Measurements from ENCODE around the gene KCNMA1.

KCNMA1 gene

DNA sequence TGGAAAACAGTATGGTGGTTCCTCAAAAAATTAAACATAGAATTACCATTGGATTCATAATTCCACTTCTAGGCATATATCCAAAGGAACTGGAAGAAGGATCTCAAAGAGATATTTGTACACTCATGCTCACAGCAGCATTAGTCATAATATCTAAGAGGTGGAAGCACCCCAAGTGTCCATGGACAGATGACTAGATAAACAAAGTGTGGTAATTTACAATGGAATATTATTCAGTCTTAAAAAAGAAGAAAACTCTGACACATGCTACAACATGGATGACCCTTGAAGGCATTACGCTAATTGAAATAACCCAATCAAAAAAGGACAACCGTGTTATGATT is 594.2 kb downstream of the KCNMA1 start:
- no peak overlapping the region for H3K4me2 ChIP-seq
- no peak overlapping the region for H3K4me3 ChIP-seq (IDR thresholded peaks at IDR 0.05; ENCODE audit: insufficient read depth, low read depth, low read length)
- no peaks in the 10 kb centered on the region for H3K27me3 ChIP-seq (ENCODE audit: insufficient read depth, low read depth)
- H4K20me1 ChIP-seq (ENCODE audit: insufficient read depth) = no peaks in the 10 kb centered on the region
- no peaks in the 10 kb centered on the region for H3K79me2 ChIP-seq (ENCODE audit: insufficient read depth, low read depth)
- H3K36me3 ChIP-seq (ENCODE audit: insufficient read depth) = no peaks in the 10 kb centered on the region
- no peak overlapping the region for H3K27ac ChIP-seq
- H2AFZ ChIP-seq (ENCODE audit: low read depth) = no peak overlapping the region
- H3K9ac ChIP-seq = no peak overlapping the region
- no peaks in the 10 kb centered on the region for H3K4me1 ChIP-seq (ENCODE audit: low read depth, poor library complexity, severe bottlenecking)
- TF ChIP-seq, protein P1, sequence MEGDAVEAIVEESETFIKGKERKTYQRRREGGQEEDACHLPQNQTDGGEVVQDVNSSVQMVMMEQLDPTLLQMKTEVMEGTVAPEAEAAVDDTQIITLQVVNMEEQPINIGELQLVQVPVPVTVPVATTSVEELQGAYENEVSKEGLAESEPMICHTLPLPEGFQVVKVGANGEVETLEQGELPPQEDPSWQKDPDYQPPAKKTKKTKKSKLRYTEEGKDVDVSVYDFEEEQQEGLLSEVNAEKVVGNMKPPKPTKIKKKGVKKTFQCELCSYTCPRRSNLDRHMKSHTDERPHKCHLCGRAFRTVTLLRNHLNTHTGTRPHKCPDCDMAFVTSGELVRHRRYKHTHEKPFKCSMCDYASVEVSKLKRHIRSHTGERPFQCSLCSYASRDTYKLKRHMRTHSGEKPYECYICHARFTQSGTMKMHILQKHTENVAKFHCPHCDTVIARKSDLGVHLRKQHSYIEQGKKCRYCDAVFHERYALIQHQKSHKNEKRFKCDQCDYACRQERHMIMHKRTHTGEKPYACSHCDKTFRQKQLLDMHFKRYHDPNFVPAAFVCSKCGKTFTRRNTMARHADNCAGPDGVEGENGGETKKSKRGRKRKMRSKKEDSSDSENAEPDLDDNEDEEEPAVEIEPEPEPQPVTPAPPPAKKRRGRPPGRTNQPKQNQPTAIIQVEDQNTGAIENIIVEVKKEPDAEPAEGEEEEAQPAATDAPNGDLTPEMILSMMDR (conservative IDR thresholded peaks at IDR 0.05; ENCODE audit: low read depth, low read length) = no peak

DNA sequence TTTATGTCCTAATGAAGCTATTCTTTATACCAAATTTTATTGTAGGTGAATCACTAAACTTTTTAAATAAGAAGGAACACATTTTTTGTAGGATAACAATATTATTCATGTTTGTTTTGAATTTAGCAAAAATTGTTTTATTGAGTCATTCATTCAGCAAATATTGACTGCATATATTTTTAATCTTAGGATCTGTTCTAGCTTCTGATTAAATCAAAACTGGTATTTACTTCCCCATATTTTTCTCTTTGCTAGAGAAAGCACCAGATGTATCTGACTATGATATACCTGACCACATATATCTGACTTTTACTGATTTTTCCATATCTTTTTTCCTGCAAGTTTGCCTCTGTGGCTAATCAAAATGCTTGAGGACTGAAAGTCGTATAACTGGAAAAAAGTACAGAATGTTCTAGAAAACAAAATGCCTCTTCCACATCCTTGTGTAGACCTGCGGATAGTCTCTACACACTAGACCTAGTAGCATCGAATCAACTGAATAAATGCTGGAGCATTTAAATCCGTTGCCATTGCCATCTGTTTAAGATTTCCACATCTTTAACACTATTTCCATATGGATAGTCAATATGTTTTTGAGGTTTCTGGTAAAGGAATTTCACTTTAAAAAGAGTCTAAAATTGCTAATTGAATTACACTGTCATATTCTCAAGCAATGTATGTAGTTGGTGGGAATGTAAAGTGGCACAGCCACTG is 594.7 kb downstream of the KCNMA1 start:
- Histone ChIP-seq H3K27ac (no peak overlapping the region), H3K4me1 (ENCODE audit: low read depth, poor library complexity, severe bottlenecking) (no peaks in the 10 kb centered on the region), H3K4me2 (no peak overlapping the region), H3K4me3 (IDR thresholded peaks at IDR 0.05; ENCODE audit: insufficient read depth, low read depth, low read length) (no peak overlapping the region), H3K9ac (no peak overlapping the region), H2AFZ (ENCODE audit: low read depth) (no peak overlapping the region), H3K79me2 (ENCODE audit: insufficient read depth, low read depth) (no peaks in the 10 kb centered on the region), H3K36me3 (ENCODE audit: insufficient read depth) (no peaks in the 10 kb centered on the region), H3K27me3 (ENCODE audit: insufficient read depth, low read depth) (no peaks in the 10 kb centered on the region), H4K20me1 (ENCODE audit: insufficient read depth) (no peaks in the 10 kb centered on the region)
- TF ChIP-seq, protein P1 (conservative IDR thresholded peaks at IDR 0.05; ENCODE audit: low read depth, low read length) = no peak

DNA sequence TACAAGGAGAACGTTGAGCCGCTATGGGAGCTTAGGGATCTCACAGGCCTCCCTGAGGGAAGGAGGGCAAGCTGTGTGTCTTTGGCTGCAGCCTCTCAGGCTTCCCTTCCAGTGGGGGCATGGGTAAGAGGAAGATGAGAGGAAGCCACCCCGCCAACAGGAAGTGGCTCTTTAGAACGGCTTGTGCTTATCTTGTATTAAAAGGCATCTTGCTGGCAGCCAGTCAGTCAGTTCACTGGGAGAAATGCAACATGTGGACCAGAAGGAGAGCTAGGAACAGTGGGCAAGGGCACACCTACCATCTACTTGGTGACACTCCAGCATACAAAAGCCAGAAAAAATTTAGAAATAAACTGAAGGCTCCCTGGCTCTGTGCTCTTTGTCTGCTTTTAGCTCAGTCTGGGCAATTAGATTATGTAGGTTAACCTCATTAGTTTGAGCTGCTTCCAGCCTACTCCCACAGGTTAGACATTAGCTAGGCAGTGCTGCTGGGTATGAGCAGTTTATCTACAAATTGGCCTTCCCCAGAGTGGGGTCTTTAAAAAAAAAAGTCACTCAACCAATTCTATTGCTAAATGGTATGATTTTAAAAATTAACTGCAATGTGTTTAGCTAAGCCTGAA is 595.9 kb downstream of the KCNMA1 start:
- no peaks in the 10 kb centered on the region for H3K27me3 ChIP-seq (ENCODE audit: insufficient read depth, low read depth)
- H4K20me1 ChIP-seq (ENCODE audit: insufficient read depth) = no peaks in the 10 kb centered on the region
- H3K4me2 ChIP-seq = no peak overlapping the region
- TF ChIP-seq, protein P1 (conservative IDR thresholded peaks at IDR 0.05; ENCODE audit: low read depth, low read length) = no peak
- H3K9ac ChIP-seq = no peak overlapping the region
- H2AFZ ChIP-seq (ENCODE audit: low read depth) = no peak overlapping the region
- no peaks in the 10 kb centered on the region for H3K4me1 ChIP-seq (ENCODE audit: low read depth, poor library complexity, severe bottlenecking)
- no peaks in the 10 kb centered on the region for H3K79me2 ChIP-seq (ENCODE audit: insufficient read depth, low read depth)
- H3K36me3 ChIP-seq (ENCODE audit: insufficient read depth) = no peaks in the 10 kb centered on the region
- H3K4me3 ChIP-seq (IDR thresholded peaks at IDR 0.05; ENCODE audit: insufficient read depth, low read depth, low read length) = no peak overlapping the region
- H3K27ac ChIP-seq = no peak overlapping the region

DNA sequence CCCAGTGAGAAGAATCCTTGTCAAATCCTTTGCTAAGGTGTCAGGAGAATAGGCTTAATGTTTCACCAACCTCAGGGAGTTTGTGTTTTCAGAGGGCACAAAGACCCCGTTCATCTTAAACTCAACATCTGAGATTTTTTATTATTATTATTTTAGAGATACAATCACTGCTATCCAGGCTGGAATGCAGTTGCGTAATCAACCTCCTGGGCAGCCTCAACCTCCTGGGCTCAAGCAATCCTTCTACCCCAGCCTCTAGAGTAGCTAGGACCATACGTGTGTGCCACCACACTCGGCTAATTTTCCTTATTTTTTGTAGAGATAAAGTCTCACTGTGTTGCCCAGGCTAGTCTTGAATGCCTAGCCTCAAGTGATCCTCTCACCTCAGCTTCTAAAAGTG is 599.2 kb downstream of the KCNMA1 start:
- Histone ChIP-seq H4K20me1 (ENCODE audit: insufficient read depth) (no peaks in the 10 kb centered on the region), H2AFZ (ENCODE audit: low read depth) (no peak overlapping the region), H3K27ac (no peak overlapping the region), H3K79me2 (ENCODE audit: insufficient read depth, low read depth) (no peaks in the 10 kb centered on the region), H3K4me3 (IDR thresholded peaks at IDR 0.05; ENCODE audit: insufficient read depth, low read depth, low read length) (no peak overlapping the region), H3K9ac (no peak overlapping the region), H3K4me1 (ENCODE audit: low read depth, poor library complexity, severe bottlenecking) (no peaks in the 10 kb centered on the region), H3K36me3 (ENCODE audit: insufficient read depth) (no peaks in the 10 kb centered on the region), H3K4me2 (no peak overlapping the region), H3K27me3 (ENCODE audit: insufficient read depth, low read depth) (no peaks in the 10 kb centered on the region)
- TF ChIP-seq, protein P1 (conservative IDR thresholded peaks at IDR 0.05; ENCODE audit: low read depth, low read length) = no peak

Measured in KMS-11 (cell line).